CD4-positive, CD25-positive, alpha-beta regulatory T cell (primary cell): ENCODE results near the gene LRRFIP2. TPM values are rescaled to one million over a fixed set of nuclear protein-coding genes. Genes with fewer than 3 reads are reported as not detected.
"Not testable (repeated sequence)": the region's sequence is repeated elsewhere in the genome, so short reads cannot be mapped to it uniquely, and the experiment has no call there.

Experiments used
- ATAC-seq, 2 donors: fragments of 150-1000 bp; cut with Tn5 transposase; one replicate each; pipeline ENCODE4 v1.10.0; 2021; ENCODE audit warnings: low read depth in 2 of 2, moderate number of reproducible peaks in 2 of 2, moderate library complexity in 1 of 2
- DNase-seq, 3 donors: peaks; one replicate each; pipeline versions ENCODE4 v3.0.0 to v3.0.0-alpha.2; 2012 to 2022; ENCODE audit warnings: mixed read lengths in 1 of 3
- H3K27ac ChIP-seq: one replicate; pipeline ENCODE4 v1.7.0; 2013; ENCODE audit warnings: mild to moderate bottlenecking, low read length; ENCODE audit not compliant: insufficient read depth, poor library complexity, severe bottlenecking
- H3K27me3 ChIP-seq: one replicate; pipeline ENCODE4 v1.7.0; 2013; ENCODE audit warnings: low read length; ENCODE audit not compliant: control insufficient read depth, insufficient read depth
- H3K36me3 ChIP-seq: one replicate; pipeline ENCODE4 v1.7.0; 2013; ENCODE audit warnings: mild to moderate bottlenecking, low read length, moderate library complexity; ENCODE audit not compliant: control insufficient read depth, insufficient read depth
- H3K4me1 ChIP-seq: 2 replicates; pipeline ENCODE4 v1.7.0; 2013; ENCODE audit warnings: mild to moderate bottlenecking, low read length; ENCODE audit not compliant: insufficient read depth, control insufficient read depth, poor library complexity, severe bottlenecking
- H3K4me3 ChIP-seq: one replicate; pipeline ENCODE4 v1.7.0; 2013; ENCODE audit warnings: low read depth, mild to moderate bottlenecking, low read length, moderate library complexity
- H3K9me3 ChIP-seq, 2 experiments: 1 replicate in 1 of 2; 2 replicates in 1 of 2; pipeline ENCODE4 v1.7.0; 2013; ENCODE audit warnings: low read length in 2 of 2, mild to moderate bottlenecking in 1 of 2, moderate library complexity in 1 of 2; ENCODE audit not compliant: control insufficient read depth in 2 of 2
- H3K27ac Mint-ChIP-seq, 3 donors: one replicate each; pipeline ENCODE4 v1.8.0; 2020 to 2022; ENCODE audit warnings: mild to moderate bottlenecking in 3 of 3, mixed read lengths in 3 of 3, moderate library complexity in 2 of 3
- H3K27me3 Mint-ChIP-seq: one replicate; pipeline ENCODE4 v1.8.0; 2022; ENCODE audit warnings: mild to moderate bottlenecking, mixed read lengths
- H3K36me3 Mint-ChIP-seq: one replicate; pipeline ENCODE4 v1.8.0; 2020; ENCODE audit warnings: mixed read lengths
- H3K4me1 Mint-ChIP-seq, 4 donors: one replicate each; pipeline ENCODE4 v1.8.0; 2020 to 2022; ENCODE audit warnings: mixed read lengths in 4 of 4, mild to moderate bottlenecking in 1 of 4
- H3K4me3 Mint-ChIP-seq, 4 donors: one replicate each; pipeline ENCODE4 v1.8.0; 2020 to 2022; ENCODE audit warnings: mild to moderate bottlenecking in 4 of 4, mixed read lengths in 4 of 4, moderate library complexity in 3 of 4
- H3K9me3 Mint-ChIP-seq, 7 donors: one replicate each; pipeline ENCODE4 v1.8.0; 2020 to 2022; ENCODE audit warnings: mixed read lengths in 7 of 7, mild to moderate bottlenecking in 3 of 7, moderate library complexity in 2 of 7
- polyA plus RNA-seq, 4 donors: library from polyadenylated mRNA; unstranded; fragments of 300-500 nt; fragmentation: Illumina TruSeq; gene quantifications; one replicate each; pipeline ENCODE4 v1.2.3, GENCODE V29; 2021
- total RNA-seq: library from RNA; stranded (reverse); gene quantifications from one replicate; pipeline ENCODE4 v1.2.3, GENCODE V29; 2022

LRRFIP2 gene
- total and polyA plus RNA-seq, 5 donors from 2014 or later, result 14.5 to 78.5 (median 23.5) TPM

- no peak for DNase-seq
- no peak overlapping the region for H3K4me3 ChIP-seq
- Mint-ChIP-seq H3K9me3 (no peaks in the 10 kb centered on the region), H3K4me3 (no peak overlapping the region), H3K27me3 (no peaks in the 10 kb centered on the region), H3K27ac (no peak overlapping the region), H3K36me3 (peaks cover 48% of the 10 kb centered on the region), H3K4me1 (peaks cover 0 to 7% (median 4%) of the 10 kb centered on the region in 4 donors)
- no peaks in the 10 kb centered on the region for H3K9me3 ChIP-seq
- H3K4me1 ChIP-seq, result no peaks in the 10 kb centered on the region
- H3K36me3 ChIP-seq, result peaks cover 84% of the 10 kb centered on the region
- ATAC-seq, result no peak
- no peak overlapping the region for H3K27ac ChIP-seq
- no peaks in the 10 kb centered on the region for H3K27me3 ChIP-seq
Observed at GRCh38 chr3:37050282-37050681, 124.1 kb downstream of the LRRFIP2 start.

- ATAC-seq, DNase-seq, H3K4me3 Mint-ChIP-seq, H3K27me3 ChIP-seq, H3K4me3 ChIP-seq, H3K27me3 Mint-ChIP-seq, H3K27ac ChIP-seq, H3K9me3 Mint-ChIP-seq, H3K4me1 ChIP-seq, H3K27ac Mint-ChIP-seq, H3K9me3 ChIP-seq: not testable (repeated sequence)
- Mint-ChIP-seq H3K4me1 (peaks cover 0 to 11% (median 4%) of the 10 kb centered on the region in 4 donors), H3K36me3 (peaks cover 57% of the 10 kb centered on the region)
- H3K36me3 ChIP-seq, result peaks cover 57% of the 10 kb centered on the region
Observed at GRCh38 chr3:37042712-37043111, 131.7 kb downstream of the LRRFIP2 start.

- Mint-ChIP-seq H3K9me3 (peaks cover 0 to 3% (median 0%) of the 10 kb centered on the region in 7 donors), H3K27me3 (no peaks in the 10 kb centered on the region), H3K36me3 (peaks cover 55% of the 10 kb centered on the region), H3K27ac (no peak overlapping the region), H3K4me3 (no peak overlapping the region), H3K4me1 (peaks cover 0 to 11% (median 4%) of the 10 kb centered on the region in 4 donors)
- Histone ChIP-seq H3K27ac (no peak overlapping the region), H3K4me1 (no peaks in the 10 kb centered on the region), H3K9me3 (no peaks in the 10 kb centered on the region), H3K36me3 (peaks cover 49% of the 10 kb centered on the region), H3K4me3 (no peak overlapping the region), H3K27me3 (no peaks in the 10 kb centered on the region)
- DNase-seq, result no peak
- no peak for ATAC-seq
Observed at GRCh38 chr3:37041546-37042195, 132.7 kb downstream of the LRRFIP2 start.

- DNase-seq (no peak), ATAC-seq (no peak)
- no peak overlapping the region for H3K4me3 Mint-ChIP-seq
- no peak overlapping the region for H3K27ac ChIP-seq
- peak overlapping the region in 2 of 3 donors; percentile 16 to 17 for H3K27ac Mint-ChIP-seq
- peaks cover 0 to 5% of the 10 kb centered on the region in 2 experiments for H3K9me3 ChIP-seq
- peaks cover 0 to 11% (median 2%) of the 10 kb centered on the region in 4 donors for H3K4me1 Mint-ChIP-seq
- H3K27me3 Mint-ChIP-seq, result no peaks in the 10 kb centered on the region
- peaks cover 65% of the 10 kb centered on the region for H3K36me3 Mint-ChIP-seq
- H3K4me3 ChIP-seq, result no peak overlapping the region
- H3K27me3 ChIP-seq, result no peaks in the 10 kb centered on the region
- H3K9me3 Mint-ChIP-seq, result peaks cover 0 to 7% (median 2%) of the 10 kb centered on the region in 7 donors
- H3K4me1 ChIP-seq, result no peaks in the 10 kb centered on the region
- peaks cover 58% of the 10 kb centered on the region for H3K36me3 ChIP-seq
Observed at GRCh38 chr3:37040231-37040630, 134.2 kb downstream of the LRRFIP2 start.

GRCh38 chr3:37039161-37039846 is 135.1 kb downstream of the LRRFIP2 start:
- peaks cover 67% of the 10 kb centered on the region for H3K36me3 Mint-ChIP-seq
- peak overlapping the region in 2 of 3 donors; percentile 17 to 83 for H3K27ac Mint-ChIP-seq
- H3K9me3 ChIP-seq, result peaks cover 0 to 5% of the 10 kb centered on the region in 2 experiments
- peaks cover 0 to 15% (median 2%) of the 10 kb centered on the region in 4 donors for H3K4me1 Mint-ChIP-seq
- H3K27me3 ChIP-seq, result no peaks in the 10 kb centered on the region
- DNase-seq (no peak), ATAC-seq (no peak)
- H3K27me3 Mint-ChIP-seq, result no peaks in the 10 kb centered on the region
- peaks cover 61% of the 10 kb centered on the region for H3K36me3 ChIP-seq
- H3K9me3 Mint-ChIP-seq, result peaks cover 0 to 7% (median 2%) of the 10 kb centered on the region in 7 donors
- no peak overlapping the region for H3K27ac ChIP-seq
- H3K4me1 ChIP-seq, result no peaks in the 10 kb centered on the region
- no peak overlapping the region for H3K4me3 ChIP-seq
- no peak overlapping the region for H3K4me3 Mint-ChIP-seq

- no peak overlapping the region for H3K4me3 ChIP-seq
- no peak overlapping the region for H3K27ac ChIP-seq
- Mint-ChIP-seq H3K4me3 (no peak overlapping the region), H3K27ac (no peak overlapping the region), H3K4me1 (peaks cover 0 to 29% (median 3%) of the 10 kb centered on the region in 4 donors), H3K9me3 (peaks cover 0 to 7% (median 2%) of the 10 kb centered on the region in 7 donors), H3K27me3 (no peaks in the 10 kb centered on the region), H3K36me3 (peaks cover 78% of the 10 kb centered on the region)
- H3K36me3 ChIP-seq, result peaks cover 71% of the 10 kb centered on the region
- peaks cover 0 to 5% of the 10 kb centered on the region in 2 experiments for H3K9me3 ChIP-seq
- H3K27me3 ChIP-seq, result no peaks in the 10 kb centered on the region
- DNase-seq (no peak), ATAC-seq (no peak)
- no peaks in the 10 kb centered on the region for H3K4me1 ChIP-seq
Observed at GRCh38 chr3:37037352-37037751, 137.0 kb downstream of the LRRFIP2 start.

- no peak overlapping the region for H3K27ac ChIP-seq
- H3K4me3 Mint-ChIP-seq, result no peak overlapping the region
- H3K9me3 ChIP-seq, result peaks cover 0 to 5% of the 10 kb centered on the region in 2 experiments
- H3K4me1 ChIP-seq, result no peaks in the 10 kb centered on the region
- peaks cover 74% of the 10 kb centered on the region for H3K36me3 Mint-ChIP-seq
- no peaks in the 10 kb centered on the region for H3K27me3 ChIP-seq
- H3K4me3 ChIP-seq, result no peak overlapping the region
- peaks cover 0 to 21% (median 4%) of the 10 kb centered on the region in 4 donors for H3K4me1 Mint-ChIP-seq
- ATAC-seq (no peak), DNase-seq (no peak)
- peaks cover 77% of the 10 kb centered on the region for H3K36me3 ChIP-seq
- H3K27me3 Mint-ChIP-seq, result no peaks in the 10 kb centered on the region
- no peak overlapping the region for H3K27ac Mint-ChIP-seq
- peaks cover 0 to 7% (median 2%) of the 10 kb centered on the region in 7 donors for H3K9me3 Mint-ChIP-seq
Observed at GRCh38 chr3:37032961-37033360, 141.4 kb downstream of the LRRFIP2 start.
